ENCODE data around the gene CLINT1. TPM values are rescaled to one million over a fixed set of nuclear protein-coding genes. Genes with fewer than 3 reads are reported as not detected.

The CLINT1 gene
- total and polyA plus RNA-seq, 8 donors = 68.0 to 118 (median 106) TPM

- ATAC-seq = peak; percentile 34
- H3K9me3 ChIP-seq = no peaks in the 10 kb centered on the region
- H3K27ac ChIP-seq = no peak overlapping the region
- H3K4me3 ChIP-seq = no peak overlapping the region
- H3K4me1 ChIP-seq = no peaks in the 10 kb centered on the region
- TF ChIP-seq CTCF (IDR thresholded peaks at IDR 0.05) = no peak
- H3K36me3 ChIP-seq = no peaks in the 10 kb centered on the region
- no peaks in the 10 kb centered on the region for H3K27me3 ChIP-seq
- no peak for DNase-seq
- intact Hi-C loops (cut with DNase I) = no loop called here
Measured at GRCh38 chr5:157870837-157871834, 12.2 kb upstream of the CLINT1 start.

GRCh38 chr5:157867751-157868387 lies 8.9 kb upstream of the CLINT1 start:
- TF ChIP-seq CTCF (IDR thresholded peaks at IDR 0.05) = no peak
- Histone ChIP-seq H3K4me3 (no peak overlapping the region), H3K9me3 (no peaks in the 10 kb centered on the region), H3K4me1 (no peaks in the 10 kb centered on the region), H3K36me3 (no peaks in the 10 kb centered on the region), H3K27ac (no peak overlapping the region), H3K27me3 (no peaks in the 10 kb centered on the region)
- ATAC-seq (no peak), DNase-seq (no peak)
- intact Hi-C loops (cut with DNase I) = no loop called here

- DNase-seq = no peak
- Histone ChIP-seq H3K4me3 (no peak overlapping the region), H3K4me1 (no peaks in the 10 kb centered on the region), H3K36me3 (no peaks in the 10 kb centered on the region), H3K27ac (no peak overlapping the region), H3K27me3 (no peaks in the 10 kb centered on the region), H3K9me3 (no peaks in the 10 kb centered on the region)
- intact Hi-C loops (cut with DNase I) = no loop called here
- ATAC-seq = no peak
- TF ChIP-seq CTCF (IDR thresholded peaks at IDR 0.05) = no peak
Measured at GRCh38 chr5:157866536-157866935, 7.6 kb upstream of the CLINT1 start.

GRCh38 chr5:157865781-157866180 lies 6.8 kb upstream of the CLINT1 start:
- H3K4me3 ChIP-seq = no peak overlapping the region
- H3K36me3 ChIP-seq = no peaks in the 10 kb centered on the region
- intact Hi-C loops (cut with DNase I) = no loop called here
- ATAC-seq = no peak
- no peaks in the 10 kb centered on the region for H3K9me3 ChIP-seq
- TF ChIP-seq CTCF (IDR thresholded peaks at IDR 0.05) = no peak
- H3K4me1 ChIP-seq = no peaks in the 10 kb centered on the region
- H3K27ac ChIP-seq = no peak overlapping the region
- no peak for DNase-seq
- H3K27me3 ChIP-seq = no peaks in the 10 kb centered on the region

- ATAC-seq = no peak
- intact Hi-C loops (cut with DNase I) = no loop called here
- TF ChIP-seq CTCF (IDR thresholded peaks at IDR 0.05) = no peak
Measured at GRCh38 chr5:157864067-157864466, 5.1 kb upstream of the CLINT1 start.

More at GRCh38 chr5:157864067-157864466, 5.1 kb upstream of the CLINT1 start:
- Histone ChIP-seq H3K4me3 (no peak overlapping the region), H3K27ac (no peak overlapping the region), H3K36me3 (no peaks in the 10 kb centered on the region), H3K9me3 (no peaks in the 10 kb centered on the region), H3K4me1 (peaks cover 0 to 5% of the 10 kb centered on the region in 2 donors), H3K27me3 (no peaks in the 10 kb centered on the region)
- DNase-seq = no peak

Measured in left lung (tissue), 10 donors.